ENCODE data around the gene EML5. TPM values are rescaled to one million over a fixed set of nuclear protein-coding genes. Genes with fewer than 3 reads are reported as not detected.

The EML5 gene
- total RNA-seq = 25.0 TPM

GRCh38 chr14:88792473-88793258 is at the start of gene EML5:
Gene EML5, minus strand, starts transcription at chr14:88792953. Its CDS starts 450 bp downstream, at chr14:88792503.

GRCh38 chr14:88824314-88825077 is 31.7 kb upstream of the EML5 start, which contains the start of gene TTC8:
Gene TTC8, plus strand, starts transcription at chr14:88824651. Its CDS starts 57 bp downstream, at chr14:88824708.

GRCh38 chr14:88562831-88563686 is 229.7 kb downstream of the EML5 start, which contains the start of gene ZC3H14:
Gene ZC3H14, plus strand, starts transcription at chr14:88563037. Its CDS starts 97 bp downstream, at chr14:88563134.

Small RNA genes lying within 50 kb of the gene (small RNA-seq; reads per million reads assigned to genes)
- gene RF00019 (ENCODE audit: low replicate concordance) = not detected
- gene RNU4-92P (ENCODE audit: low replicate concordance) = not detected

Other genes starting within 250 kb of the EML5 start
- gene PTPN21, start 237.9 kb downstream of the EML5 start, total RNA-seq = 12.8 TPM
- gene ZC3H14, start 229.9 kb downstream of the EML5 start, total RNA-seq = 102 TPM
- 7.2 TPM for gene TTC8, start 31.7 kb upstream of the EML5 start, total RNA-seq